ENCODE measurements around the gene TSC22D2. TPM values are rescaled to one million over a fixed set of nuclear protein-coding genes. Genes with fewer than 3 reads are reported as not detected.

Gene TSC22D2
- total RNA-seq, 2 donors from 2014 or later = 16.7 to 31.7 TPM

DNA sequence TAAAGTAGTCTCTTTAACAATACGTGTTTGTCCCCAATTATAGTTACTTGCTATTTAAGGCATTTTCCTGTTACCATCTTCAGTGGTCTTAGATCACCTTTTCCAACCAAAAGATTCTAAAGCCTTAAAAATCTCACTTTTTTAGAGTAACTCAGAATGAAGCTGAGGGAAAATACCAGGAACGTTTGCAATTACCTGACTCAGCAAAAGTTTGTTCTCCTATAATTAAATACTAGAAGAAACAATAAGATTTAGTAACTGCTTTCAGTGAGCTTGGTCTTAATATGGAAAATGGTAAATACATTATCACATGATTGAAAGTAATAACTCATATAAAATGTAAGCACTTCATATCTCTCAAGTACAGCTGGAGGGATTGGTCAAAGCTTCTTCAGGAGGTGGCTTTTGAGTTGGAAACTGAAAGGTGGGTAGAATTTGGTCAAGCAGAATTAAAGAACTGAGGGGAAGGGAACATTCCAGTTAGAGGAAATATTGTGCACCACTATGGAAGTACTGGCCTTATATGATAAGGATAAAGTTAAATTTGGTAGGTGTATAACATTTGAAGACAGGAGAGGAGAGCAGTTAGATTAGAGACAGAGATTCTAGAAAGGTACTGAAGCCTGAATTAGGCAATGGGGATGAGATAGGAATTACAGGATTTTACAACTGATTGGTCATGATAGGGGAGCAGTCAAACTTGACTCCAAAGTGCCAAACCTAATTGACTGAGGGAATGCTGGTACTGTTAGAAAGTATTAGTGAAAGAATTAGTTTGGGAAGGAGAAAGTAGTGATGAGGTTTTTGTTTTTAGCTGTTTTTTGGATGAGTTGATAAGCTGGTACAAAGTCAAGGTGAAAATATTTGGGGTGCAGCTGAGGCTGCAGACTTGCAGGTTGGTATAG is 21.9 kb downstream of the TSC22D2 start:
- H3K9me3 ChIP-seq = no peaks in the 10 kb centered on the region
- TF ChIP-seq, protein P1, sequence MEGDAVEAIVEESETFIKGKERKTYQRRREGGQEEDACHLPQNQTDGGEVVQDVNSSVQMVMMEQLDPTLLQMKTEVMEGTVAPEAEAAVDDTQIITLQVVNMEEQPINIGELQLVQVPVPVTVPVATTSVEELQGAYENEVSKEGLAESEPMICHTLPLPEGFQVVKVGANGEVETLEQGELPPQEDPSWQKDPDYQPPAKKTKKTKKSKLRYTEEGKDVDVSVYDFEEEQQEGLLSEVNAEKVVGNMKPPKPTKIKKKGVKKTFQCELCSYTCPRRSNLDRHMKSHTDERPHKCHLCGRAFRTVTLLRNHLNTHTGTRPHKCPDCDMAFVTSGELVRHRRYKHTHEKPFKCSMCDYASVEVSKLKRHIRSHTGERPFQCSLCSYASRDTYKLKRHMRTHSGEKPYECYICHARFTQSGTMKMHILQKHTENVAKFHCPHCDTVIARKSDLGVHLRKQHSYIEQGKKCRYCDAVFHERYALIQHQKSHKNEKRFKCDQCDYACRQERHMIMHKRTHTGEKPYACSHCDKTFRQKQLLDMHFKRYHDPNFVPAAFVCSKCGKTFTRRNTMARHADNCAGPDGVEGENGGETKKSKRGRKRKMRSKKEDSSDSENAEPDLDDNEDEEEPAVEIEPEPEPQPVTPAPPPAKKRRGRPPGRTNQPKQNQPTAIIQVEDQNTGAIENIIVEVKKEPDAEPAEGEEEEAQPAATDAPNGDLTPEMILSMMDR (IDR thresholded peaks at IDR 0.05) = no peak
- H3K4me3 ChIP-seq = no peak overlapping the region
- no peaks in the 10 kb centered on the region for H3K27me3 ChIP-seq
- no peak overlapping the region for H3K9ac ChIP-seq (ENCODE audit: low read depth in 2 of 2, low read length in 2 of 2)
- intact Hi-C loops (cut with DNase I) = no loop called here
- no peak overlapping the region for H3K27ac ChIP-seq
- H3K4me1 ChIP-seq = no peaks in the 10 kb centered on the region
- H3K36me3 ChIP-seq = no peaks in the 10 kb centered on the region
- DNase-seq = no peak

DNA sequence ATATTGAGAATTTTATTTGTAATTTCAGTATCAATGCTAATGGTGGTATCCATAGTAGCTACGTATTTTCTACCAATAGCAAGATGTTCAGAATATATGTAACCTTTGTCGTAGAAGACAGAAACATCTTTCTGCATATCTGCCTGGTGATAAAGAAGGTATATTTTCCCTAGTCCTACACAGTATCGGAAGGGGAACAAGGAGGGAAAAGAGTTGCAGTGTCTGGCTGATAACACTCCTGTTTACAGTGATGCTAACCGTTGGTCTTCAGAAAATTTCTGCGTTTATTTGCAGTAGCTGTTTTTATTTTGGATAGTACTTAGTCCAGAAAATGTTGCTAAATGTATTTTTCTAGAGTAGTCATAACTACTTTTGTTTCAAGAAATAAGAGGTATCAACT is 25.2 kb downstream of the TSC22D2 start:
- intact Hi-C loops (cut with DNase I) = no loop called here
- DNase-seq = no peak
- Histone ChIP-seq H3K9me3 (no peaks in the 10 kb centered on the region), H3K36me3 (no peaks in the 10 kb centered on the region), H3K4me1 (no peaks in the 10 kb centered on the region), H3K9ac (ENCODE audit: low read depth in 2 of 2, low read length in 2 of 2) (no peak overlapping the region), H3K27ac (no peak overlapping the region), H3K4me3 (no peak overlapping the region), H3K27me3 (no peaks in the 10 kb centered on the region)
- TF ChIP-seq, protein P1 (IDR thresholded peaks at IDR 0.05) = no peak

DNA sequence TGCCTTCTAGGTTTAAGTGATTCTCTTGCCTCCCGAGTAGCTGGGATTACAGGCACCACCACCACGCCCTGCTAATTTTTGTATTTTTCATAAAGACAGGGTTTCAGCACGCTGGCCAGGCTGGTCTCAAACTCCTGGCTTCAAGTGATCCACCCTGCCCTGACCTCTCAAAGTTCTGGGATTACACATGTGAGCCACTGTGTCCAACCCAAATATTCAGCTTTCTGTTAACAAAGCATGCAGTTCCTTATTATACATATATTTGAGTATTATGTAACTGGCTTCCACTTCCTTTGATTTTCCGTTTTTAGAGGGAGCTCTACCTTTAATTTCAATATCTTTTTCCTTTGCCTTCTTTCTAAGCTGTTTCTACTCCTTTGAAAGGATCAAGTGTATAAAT is 26.1 kb downstream of the TSC22D2 start:
- Histone ChIP-seq H3K27me3 (no peaks in the 10 kb centered on the region), H3K9ac (ENCODE audit: low read depth in 2 of 2, low read length in 2 of 2) (no peak overlapping the region), H3K4me3 (no peak overlapping the region), H3K27ac (no peak overlapping the region), H3K4me1 (no peaks in the 10 kb centered on the region), H3K9me3 (no peaks in the 10 kb centered on the region), H3K36me3 (no peaks in the 10 kb centered on the region)
- no peak for DNase-seq
- intact Hi-C loops (cut with DNase I) = no loop called here
- TF ChIP-seq, protein P1 (IDR thresholded peaks at IDR 0.05) = no peak

GRCh38 chr3:150436161-150436560 is 28.1 kb downstream of the TSC22D2 start:
- no peaks in the 10 kb centered on the region for H3K27me3 ChIP-seq
- no peaks in the 10 kb centered on the region for H3K36me3 ChIP-seq
- H3K4me3 ChIP-seq = no peak overlapping the region
- DNase-seq = no peak
- H3K4me1 ChIP-seq = no peaks in the 10 kb centered on the region
- H3K9ac ChIP-seq (ENCODE audit: low read depth in 2 of 2, low read length in 2 of 2) = no peak overlapping the region
- TF ChIP-seq, protein P1 (IDR thresholded peaks at IDR 0.05) = no peak
- intact Hi-C loops (cut with DNase I) = no loop called here
- no peak overlapping the region for H3K27ac ChIP-seq
- no peaks in the 10 kb centered on the region for H3K9me3 ChIP-seq

DNA sequence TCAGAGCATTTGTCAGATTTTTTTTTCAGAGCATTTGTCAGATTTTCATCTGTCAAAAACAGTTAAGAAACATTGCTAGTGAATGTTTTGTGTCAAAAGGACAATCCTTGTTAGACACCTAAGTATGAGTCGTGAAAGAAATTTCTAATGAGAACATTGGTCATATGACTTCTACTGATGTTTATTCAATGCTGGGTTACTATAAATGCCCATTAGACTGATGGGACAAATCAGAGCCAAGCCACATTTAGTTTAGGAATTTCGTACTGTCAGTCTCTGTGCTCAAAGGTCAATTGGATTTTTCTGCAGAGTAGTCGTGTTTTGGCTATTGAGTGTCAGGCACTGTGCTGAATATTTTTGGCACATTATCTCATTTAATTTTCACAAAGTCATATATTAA is 31.6 kb downstream of the TSC22D2 start:
- H3K4me1 ChIP-seq = no peaks in the 10 kb centered on the region
- H3K4me3 ChIP-seq = no peak overlapping the region
- TF ChIP-seq, protein P1 (IDR thresholded peaks at IDR 0.05) = no peak
- H3K9me3 ChIP-seq = no peaks in the 10 kb centered on the region
- H3K9ac ChIP-seq (ENCODE audit: low read depth in 2 of 2, low read length in 2 of 2) = no peak overlapping the region
- no peak for DNase-seq
- no peaks in the 10 kb centered on the region for H3K36me3 ChIP-seq
- intact Hi-C loops (cut with DNase I) = no loop called here
- H3K27me3 ChIP-seq = no peaks in the 10 kb centered on the region
- no peak overlapping the region for H3K27ac ChIP-seq
